Mucosa of stomach (tissue), 1 donor: Measurements from ENCODE around the gene TRA2B.

ENCODE experiments used
- H3K27me3 ChIP-seq: one replicate; pipeline ENCODE4 v1.7.0; 2013; ENCODE audit warnings: mild to moderate bottlenecking, low read length; ENCODE audit not compliant: control insufficient read depth, insufficient read depth
- H3K36me3 ChIP-seq: one replicate; pipeline ENCODE4 v1.7.0; 2013; ENCODE audit warnings: low read length; ENCODE audit not compliant: control insufficient read depth, insufficient read depth
- H3K4me1 ChIP-seq: one replicate; pipeline ENCODE4 v1.7.0; 2013; ENCODE audit warnings: mild to moderate bottlenecking, low read length; ENCODE audit not compliant: control insufficient read depth, insufficient read depth
- H3K4me3 ChIP-seq: one replicate; pipeline ENCODE4 v1.7.0; 2013; ENCODE audit warnings: low read length
- H3K9ac ChIP-seq: one replicate; pipeline ENCODE4 v1.7.0; 2013; ENCODE audit warnings: mild to moderate bottlenecking, low read length, moderate library complexity
- H3K9me3 ChIP-seq: one replicate; pipeline ENCODE4 v1.7.0; 2013; ENCODE audit warnings: mild to moderate bottlenecking, low read length, moderate library complexity; ENCODE audit not compliant: control insufficient read depth
- donor health status: Pancreatic carcinoma.

Gene TRA2B

DNA sequence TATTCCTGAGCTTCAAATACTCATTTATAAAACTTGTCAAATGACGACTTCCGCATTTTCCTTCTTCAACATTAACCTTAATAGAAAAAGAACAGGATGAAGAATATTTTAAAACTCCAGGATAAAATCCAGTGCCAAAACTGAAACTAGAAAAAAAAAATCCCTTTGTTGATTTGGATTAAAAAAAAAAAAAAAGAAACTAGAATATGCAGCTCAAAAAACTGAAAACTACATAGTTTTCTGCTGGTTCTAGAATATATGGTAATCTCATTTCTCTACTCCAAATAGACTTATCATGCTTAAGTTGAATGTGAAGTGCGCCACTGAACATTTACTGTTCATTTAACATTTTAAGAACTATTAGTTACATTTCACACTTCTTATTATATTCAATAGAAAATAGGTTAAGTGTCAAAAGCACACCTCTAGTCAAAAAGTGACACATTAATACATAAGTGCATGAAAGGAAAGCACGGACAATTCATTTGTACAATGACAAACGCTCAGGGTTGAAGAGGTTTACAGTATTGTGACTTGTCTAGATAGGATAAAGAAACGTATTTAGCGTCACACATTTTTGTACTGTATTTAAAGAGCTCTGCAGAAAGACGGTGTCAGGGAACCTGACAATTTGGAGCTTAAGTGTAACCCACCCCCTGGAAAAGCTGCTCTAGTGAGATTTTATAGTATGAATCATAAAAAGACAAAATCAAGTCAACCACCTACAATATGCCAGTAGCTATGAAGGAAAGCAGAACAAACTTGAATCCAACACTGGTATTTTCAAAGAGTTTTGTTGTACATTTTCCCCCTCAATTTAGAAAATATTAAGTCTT is 5.8 kb downstream of the TRA2B start:
- Histone ChIP-seq H3K9me3 (no peaks in the 10 kb centered on the region), H3K27me3 (no peaks in the 10 kb centered on the region), H3K36me3 (no peaks in the 10 kb centered on the region), H3K4me1 (peaks cover 66% of the 10 kb centered on the region), H3K4me3 (no peak overlapping the region), H3K9ac (peak overlapping the region; percentile 26)

- H3K9ac ChIP-seq = no peak overlapping the region
- no peaks in the 10 kb centered on the region for H3K36me3 ChIP-seq
- H3K4me3 ChIP-seq = no peak overlapping the region
- no peaks in the 10 kb centered on the region for H3K9me3 ChIP-seq
- no peaks in the 10 kb centered on the region for H3K27me3 ChIP-seq
- peaks cover 74% of the 10 kb centered on the region for H3K4me1 ChIP-seq
Measured at GRCh38 chr3:185930393-185931107, 7.3 kb downstream of the TRA2B start.

DNA sequence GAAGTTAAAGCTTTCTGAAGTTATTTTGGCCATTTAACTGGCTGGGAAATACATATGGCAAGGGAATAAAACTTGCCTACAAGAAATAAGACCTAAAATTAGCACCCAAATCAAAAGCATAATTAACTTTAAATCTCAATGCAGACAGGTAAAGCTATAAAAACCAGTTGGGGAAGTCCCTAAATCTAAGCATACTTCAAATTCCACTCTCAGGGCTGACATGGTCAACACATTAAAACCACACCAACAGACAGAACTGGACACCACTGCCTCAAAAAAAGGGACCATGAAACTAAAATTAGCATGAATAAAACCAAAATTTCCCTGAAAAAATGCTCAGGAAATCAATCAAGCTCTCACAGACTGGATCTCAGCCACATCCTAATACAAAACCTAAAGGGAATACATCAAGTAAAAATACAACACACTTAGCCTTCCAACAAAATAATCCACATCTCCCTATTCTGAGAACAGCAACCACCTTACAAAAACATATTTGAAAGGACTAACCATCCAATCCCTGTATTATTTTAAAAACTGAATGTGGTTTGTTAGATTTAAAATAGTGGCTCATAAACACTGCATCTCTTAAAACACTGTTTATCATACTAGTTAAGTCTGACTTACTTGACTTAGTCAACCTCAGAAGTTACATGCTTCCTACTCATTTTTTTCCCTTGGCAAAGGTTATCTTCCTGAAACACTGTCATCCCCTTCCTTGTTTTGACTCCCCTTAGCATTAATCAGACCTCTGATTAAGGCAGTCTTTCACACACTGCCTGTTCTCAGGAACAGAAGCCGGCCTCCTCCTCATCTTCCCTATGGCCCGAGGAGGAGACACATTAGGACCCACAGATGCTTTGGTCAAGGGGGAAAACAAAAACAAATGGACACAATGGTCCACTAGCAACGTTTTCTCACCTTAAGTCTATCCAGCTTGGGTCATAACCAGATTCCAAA is 8.3 kb downstream of the TRA2B start:
- Histone ChIP-seq H3K9ac (peak overlapping the region; percentile 25), H3K4me3 (no peak overlapping the region), H3K4me1 (peaks cover 74% of the 10 kb centered on the region)

GRCh38 chr3:185928496-185928895 is 9.3 kb downstream of the TRA2B start:
- no peaks in the 10 kb centered on the region for H3K36me3 ChIP-seq
- no peak overlapping the region for H3K4me3 ChIP-seq
- H3K27me3 ChIP-seq = no peaks in the 10 kb centered on the region
- H3K9me3 ChIP-seq = no peaks in the 10 kb centered on the region
- no peak overlapping the region for H3K9ac ChIP-seq
- peaks cover 66% of the 10 kb centered on the region for H3K4me1 ChIP-seq

More for the DNA sequence above, 8.3 kb downstream of the TRA2B start:
- Histone ChIP-seq H3K27me3 (no peaks in the 10 kb centered on the region), H3K36me3 (no peaks in the 10 kb centered on the region), H3K9me3 (no peaks in the 10 kb centered on the region)

GRCh38 chr3:185927501-185928200 is 10.2 kb downstream of the TRA2B start:
- Histone ChIP-seq H3K36me3 (no peaks in the 10 kb centered on the region), H3K9ac (peak overlapping the region; percentile 32), H3K9me3 (no peaks in the 10 kb centered on the region), H3K4me3 (no peak overlapping the region), H3K4me1 (peaks cover 59% of the 10 kb centered on the region), H3K27me3 (no peaks in the 10 kb centered on the region)

- Histone ChIP-seq H3K9ac (no peak overlapping the region), H3K27me3 (no peaks in the 10 kb centered on the region), H3K9me3 (no peaks in the 10 kb centered on the region), H3K4me3 (no peak overlapping the region), H3K36me3 (peaks cover 8% of the 10 kb centered on the region), H3K4me1 (peaks cover 50% of the 10 kb centered on the region)
Measured at GRCh38 chr3:185926445-185926844, 11.4 kb downstream of the TRA2B start.

GRCh38 chr3:185925353-185925752 is 12.5 kb downstream of the TRA2B start:
- Histone ChIP-seq H3K4me1 (peaks cover 39% of the 10 kb centered on the region), H3K4me3 (no peak overlapping the region)

DNA sequence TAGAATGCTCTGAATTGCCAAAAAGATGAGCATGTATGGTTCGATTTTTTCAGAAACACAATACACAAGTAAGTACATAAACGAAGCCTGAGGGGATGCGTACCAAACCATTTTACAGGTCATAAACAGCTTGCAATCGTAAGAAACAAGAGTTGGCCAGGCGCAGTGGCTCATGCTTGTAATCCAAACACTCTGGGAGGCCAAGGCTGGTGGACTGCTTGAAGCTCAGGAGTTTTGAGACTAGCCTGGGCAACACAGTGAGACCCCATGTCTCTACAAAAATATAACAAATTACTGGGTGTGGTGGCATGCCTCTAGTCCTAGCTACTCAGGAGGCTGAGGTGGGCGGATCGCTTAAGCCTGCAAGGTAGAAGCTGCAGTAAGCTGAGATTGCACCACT is 13.4 kb downstream of the TRA2B start:
- peaks cover 8% of the 10 kb centered on the region for H3K36me3 ChIP-seq
- H3K9me3 ChIP-seq = no peaks in the 10 kb centered on the region
- H3K4me1 ChIP-seq = peaks cover 29% of the 10 kb centered on the region
- no peak overlapping the region for H3K9ac ChIP-seq
- H3K27me3 ChIP-seq = no peaks in the 10 kb centered on the region
- no peak overlapping the region for H3K4me3 ChIP-seq

More at GRCh38 chr3:185925353-185925752, 12.5 kb downstream of the TRA2B start:
- Histone ChIP-seq H3K9me3 (no peaks in the 10 kb centered on the region), H3K36me3 (peaks cover 8% of the 10 kb centered on the region), H3K27me3 (no peaks in the 10 kb centered on the region), H3K9ac (no peak overlapping the region)

GRCh38 chr3:185920184-185920583 is 17.6 kb downstream of the TRA2B start:
- Histone ChIP-seq H3K9ac (no peak overlapping the region), H3K36me3 (peaks cover 18% of the 10 kb centered on the region)

DNA sequence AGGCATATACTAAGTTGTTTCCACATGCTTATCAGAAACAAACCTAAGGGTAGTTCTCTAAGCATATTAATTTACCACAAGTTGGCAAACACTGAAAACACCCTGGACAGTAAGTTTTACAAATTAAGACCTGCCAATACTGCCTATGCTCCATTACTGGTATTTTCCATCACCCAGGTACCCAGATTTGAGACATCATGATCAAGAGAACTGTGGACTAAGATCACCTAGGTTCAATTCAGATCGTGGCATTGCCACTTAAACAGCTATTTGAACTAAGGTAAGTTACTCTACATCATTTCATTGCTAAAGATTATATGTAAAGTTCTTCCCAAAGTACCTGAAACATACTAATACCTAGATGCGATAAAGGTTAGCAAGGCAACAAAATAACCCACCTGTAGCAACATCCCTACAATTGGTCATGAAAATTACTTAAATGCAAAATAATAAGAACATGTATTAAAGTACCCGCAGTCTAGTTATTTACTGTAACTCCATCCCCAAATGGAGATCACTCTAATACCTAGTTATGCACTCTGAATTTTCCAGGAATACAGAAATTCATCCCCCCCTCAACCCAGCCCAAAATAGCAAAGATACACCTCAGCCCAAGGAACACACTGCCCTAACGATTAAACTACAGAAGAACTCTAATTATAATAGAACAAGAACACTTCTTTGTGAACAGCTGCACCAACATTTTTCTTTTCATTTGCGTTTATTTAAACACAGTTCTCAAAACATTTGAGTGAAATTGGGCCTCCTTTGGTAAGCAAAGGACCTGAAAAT is 21.6 kb downstream of the TRA2B start:
- Histone ChIP-seq H3K36me3 (peaks cover 10% of the 10 kb centered on the region), H3K4me1 (no peaks in the 10 kb centered on the region), H3K9me3 (no peaks in the 10 kb centered on the region), H3K9ac (no peak overlapping the region), H3K4me3 (no peak overlapping the region), H3K27me3 (no peaks in the 10 kb centered on the region)

More at GRCh38 chr3:185920184-185920583, 17.6 kb downstream of the TRA2B start:
- Histone ChIP-seq H3K27me3 (no peaks in the 10 kb centered on the region), H3K4me3 (no peak overlapping the region), H3K9me3 (no peaks in the 10 kb centered on the region), H3K4me1 (no peaks in the 10 kb centered on the region)
